CD14-positive monocyte (primary cell): Measurements from ENCODE around the gene FOXN1. TPM values are rescaled to one million over a fixed set of nuclear protein-coding genes. Genes with fewer than 3 reads are reported as not detected.

Experiments
- DNase-seq, 3 donors: peaks; one replicate each; pipeline ENCODE4 v3.0.0-alpha.2; 2011 to 2022
- H2AFZ ChIP-seq: 2 replicates; pipeline ENCODE4 v1.6.0; 2012; ENCODE audit warnings: mild to moderate bottlenecking, low read depth, low read length, inconsistent platforms; ENCODE audit not compliant: insufficient read depth, poor library complexity, severe bottlenecking
- H3K27ac ChIP-seq, 2 donors: 1 replicate in 1 of 2; 2 replicates in 1 of 2; pipeline ENCODE4 v1.5.1; 2012 to 2013; ENCODE audit warnings: low read length in 2 of 2, control low read depth in 1 of 2, inconsistent platforms in 1 of 2, low read depth in 1 of 2, mild to moderate bottlenecking in 1 of 2
- H3K27me3 ChIP-seq, 2 donors: one replicate each; pipeline versions ENCODE4 v1.6.0 to v1.6.1; 2011 to 2013; ENCODE audit warnings: low read length in 2 of 2; ENCODE audit not compliant: control insufficient read depth in 2 of 2, insufficient read depth in 2 of 2
- H3K36me3 ChIP-seq, 2 donors: replicated peaks in 1 of 2; 1 replicate in 1 of 2; 2 replicates in 1 of 2; pipeline versions ENCODE4 v1.5.1 to v1.6.1; 2012 to 2013; ENCODE audit warnings: low read length in 2 of 2, control low read depth in 1 of 2, inconsistent platforms in 1 of 2, mild to moderate bottlenecking in 1 of 2; ENCODE audit not compliant: insufficient read depth in 2 of 2, control insufficient read depth in 1 of 2
- H3K4me1 ChIP-seq, 2 donors: 1 replicate in 1 of 2; 2 replicates in 1 of 2; pipeline versions ENCODE4 v1.5.1 to v1.6.1; 2012 to 2013; ENCODE audit warnings: low read length in 2 of 2, control low read depth in 1 of 2, inconsistent platforms in 1 of 2, mild to moderate bottlenecking in 1 of 2, moderate library complexity in 1 of 2; ENCODE audit not compliant: insufficient read depth in 2 of 2, control insufficient read depth in 1 of 2
- H3K4me2 ChIP-seq: replicated peaks from 2 replicates; pipeline ENCODE3; 2012; ENCODE audit warnings: low read length, moderate library complexity, mild to moderate bottlenecking; ENCODE audit not compliant: poor library complexity, severe bottlenecking; ENCODE audit errors: extremely low read depth
- H3K4me3 ChIP-seq, 3 experiments: fragments of 200-600 bp in 1 of 3; sonication (generic) in 1 of 3; replicated peaks in 1 of 3; 1 replicate in 2 of 3; 2 replicates in 1 of 3; pipeline ENCODE4 v1.5.1; 2011 to 2013; ENCODE audit warnings: low read length in 3 of 3, mild to moderate bottlenecking in 3 of 3, control low read depth in 2 of 3, low read depth in 2 of 3, inconsistent platforms in 1 of 3, moderate library complexity in 1 of 3
- H3K79me2 ChIP-seq: 2 replicates; pipeline ENCODE4 v1.6.0; 2012; ENCODE audit warnings: mild to moderate bottlenecking, control low read depth, inconsistent platforms, low read length, moderate library complexity; ENCODE audit not compliant: insufficient read depth
- H3K9ac ChIP-seq: 2 replicates; pipeline ENCODE4 v1.6.0; 2017; ENCODE audit warnings: low read length, mild to moderate bottlenecking; ENCODE audit not compliant: insufficient read depth, poor library complexity, severe bottlenecking
- H3K9me3 ChIP-seq, 2 donors: replicated peaks in 1 of 2; 1 replicate in 1 of 2; 2 replicates in 1 of 2; pipeline versions ENCODE4 v1.5.1 to v1.6.1; 2012 to 2013; ENCODE audit warnings: low read length in 2 of 2, control low read depth in 1 of 2; ENCODE audit not compliant: control insufficient read depth in 1 of 2, insufficient read depth in 1 of 2
- H4K20me1 ChIP-seq: 2 replicates; pipeline ENCODE4 v1.6.0; 2012; ENCODE audit warnings: mild to moderate bottlenecking, low read length, control low read depth, moderate library complexity; ENCODE audit not compliant: insufficient read depth
- H3K27ac Mint-ChIP-seq, 7 donors: one replicate each; pipeline ENCODE4 v1.8.0; 2020; ENCODE audit warnings: mild to moderate bottlenecking in 7 of 7, mixed read lengths in 7 of 7, moderate library complexity in 6 of 7, inconsistent platforms in 2 of 7
- H3K27me3 Mint-ChIP-seq, 3 donors: one replicate each; pipeline ENCODE4 v1.8.0; 2021 to 2022; ENCODE audit warnings: low read depth in 3 of 3, mild to moderate bottlenecking in 3 of 3, mixed read lengths in 3 of 3, moderate library complexity in 3 of 3, inconsistent platforms in 1 of 3
- H3K36me3 Mint-ChIP-seq, 2 donors: one replicate each; pipeline ENCODE4 v1.8.0; 2020; ENCODE audit warnings: mixed read lengths in 2 of 2, inconsistent platforms in 1 of 2, mild to moderate bottlenecking in 1 of 2
- H3K4me1 Mint-ChIP-seq: one replicate; pipeline ENCODE4 v1.8.0; 2020; ENCODE audit warnings: mild to moderate bottlenecking, mixed read lengths
- H3K4me3 Mint-ChIP-seq, 2 donors: one replicate each; pipeline ENCODE4 v1.8.0; 2020; ENCODE audit warnings: mild to moderate bottlenecking in 2 of 2, mixed read lengths in 2 of 2, moderate library complexity in 1 of 2
- H3K9me3 Mint-ChIP-seq, 7 donors: one replicate each; pipeline ENCODE4 v1.8.0; 2020 to 2022; ENCODE audit warnings: mixed read lengths in 7 of 7, mild to moderate bottlenecking in 6 of 7, moderate library complexity in 6 of 7, inconsistent platforms in 2 of 7
- CTCF ChIP-seq: fragments of 200-600 bp; IDR thresholded peaks from one replicate; pipeline ENCODE4 v1.8.0; 2022; ENCODE audit warnings: antibody characterized with exemption, mild to moderate bottlenecking
- WGBS: methylation state at CpG from one replicate; pipeline ENCODE4 v1.1.5; 2013; ENCODE audit warnings: missing lambda C conversion rate; ENCODE audit not compliant: insufficient coverage; 5-methylcytosine and 5-hydroxymethylcytosine counted together
- intact Hi-C, 2 donors: fragments of 100-400 bp; cut with micrococcal nuclease; formaldehyde crosslinking; loops; one replicate each; pipeline versions ENCODE4 v1.15.0 to v1.15.1; 2023
- polyA plus RNA-seq, 3 donors: library from polyadenylated mRNA; depleted of rRNA in 1 of 3; unstranded in 2 of 3; stranded (reverse) in 1 of 3; fragments of 300-500 nt in 2 of 3; fragments of >200 nt in 1 of 3; fragmentation: Illumina TruSeq in 2 of 3; gene quantifications; 1 replicate in 2 of 3; 2 replicates in 1 of 3; pipeline ENCODE4 v1.2.3, GENCODE V29; 2012 to 2021

The FOXN1 gene
- polyA plus RNA-seq, 3 donors, result not detected

- Mint-ChIP-seq H3K27ac (peak overlapping the region in 1 of 7 donors; percentile 14), H3K27me3 (peaks cover 2 to 4% (median 3%) of the 10 kb centered on the region in 3 donors), H3K9me3 (no peaks in the 10 kb centered on the region), H3K36me3 (peaks cover 2 to 16% of the 10 kb centered on the region in 2 donors), H3K4me1 (peaks cover 42% of the 10 kb centered on the region), H3K4me3 (no peak overlapping the region)
- H3K27me3 ChIP-seq, result no peaks in the 10 kb centered on the region
- no peak overlapping the region for H3K4me3 ChIP-seq
- DNase-seq, result no peak
- peaks cover 25 to 41% of the 10 kb centered on the region in 2 donors for H3K4me1 ChIP-seq
- H3K36me3 ChIP-seq, result peaks cover 0 to 4% of the 10 kb centered on the region in 2 donors
- H3K79me2 ChIP-seq, result peaks cover 31% of the 10 kb centered on the region
- no peak overlapping the region for H2AFZ ChIP-seq
- H4K20me1 ChIP-seq, result peaks cover 4% of the 10 kb centered on the region
- no peak overlapping the region for H3K9ac ChIP-seq
- intact Hi-C loops, result loop anchor here in 1 of 2 donors (10.0 kb wide), 1 partner anchor 238 kb away; the partner anchor contains the start of genes IFT20 and TNFAIP1
- H3K4me2 ChIP-seq, result no peak overlapping the region
- TF ChIP-seq CTCF, result no peak
- H3K9me3 ChIP-seq, result no peaks in the 10 kb centered on the region
- H3K27ac ChIP-seq, result no peak overlapping the region
Observed at GRCh38 chr17:28573040-28573380, 66.9 kb downstream of the FOXN1 start.

GRCh38 chr17:28573521-28573920, 67.4 kb downstream of the FOXN1 start:
- no peak overlapping the region for H3K4me3 ChIP-seq
- H3K4me2 ChIP-seq, result no peak overlapping the region
- peaks cover 28% of the 10 kb centered on the region for H3K79me2 ChIP-seq
- Mint-ChIP-seq H3K27ac (no peak overlapping the region), H3K9me3 (no peaks in the 10 kb centered on the region), H3K4me1 (peaks cover 37% of the 10 kb centered on the region), H3K4me3 (no peak overlapping the region), H3K36me3 (peaks cover 2 to 19% of the 10 kb centered on the region in 2 donors), H3K27me3 (peaks cover 2 to 4% (median 3%) of the 10 kb centered on the region in 3 donors)
- H3K27ac ChIP-seq, result no peak overlapping the region
- peaks cover 20 to 36% of the 10 kb centered on the region in 2 donors for H3K4me1 ChIP-seq
- H3K27me3 ChIP-seq, result no peaks in the 10 kb centered on the region
- no peaks in the 10 kb centered on the region for H3K9me3 ChIP-seq
- H3K36me3 ChIP-seq, result peaks cover 0 to 9% of the 10 kb centered on the region in 2 donors
- peaks cover 4% of the 10 kb centered on the region for H4K20me1 ChIP-seq
- TF ChIP-seq CTCF, result no peak
- DNase-seq, result no peak
- WGBS, result 100% methylated on average over 7 of the region's 9 CpGs
- H3K9ac ChIP-seq, result no peak overlapping the region
- intact Hi-C loops, result loop anchor here in 1 of 2 donors (10.0 kb wide), 1 partner anchor 239 kb away; the partner anchor contains the start of genes IFT20 and TNFAIP1
- H2AFZ ChIP-seq, result no peak overlapping the region
